ENCODE measurements around the gene PTPRD.

GRCh38 chr9:8419596-8420275 is 2193.1 kb downstream of the PTPRD start:
- no peak for TF ChIP-seq CTCF (IDR thresholded peaks at IDR 0.05)
- TF ChIP-seq EZH2 (IDR thresholded peaks at IDR 0.05) = no peak
- no peak for TF ChIP-seq EZH2phosphoT487 (IDR thresholded peaks at IDR 0.05)

Measured in neural progenitor cell (in vitro differentiated cells).